NCI-H2196 (cell line): ENCODE results near the gene ATXN10.
"Not testable (repeated sequence)": the region's sequence is repeated elsewhere in the genome, so short reads cannot be mapped to it uniquely, and the experiment has no call there.

Experiments
- DNase-seq: peaks from one replicate; lab custom pipeline; 2025; ENCODE audit not compliant: unreplicated experiment; lab: John Stamatoyannopoulos, UW

Gene ATXN10

GRCh38 chr22:45678961-45679912 is 7.6 kb downstream of the ATXN10 start:
- DNase-seq, result no peak

- no peak for DNase-seq
Measured at GRCh38 chr22:45680932-45681700, 9.5 kb downstream of the ATXN10 start.

GRCh38 chr22:45682064-45682463 is 10.4 kb downstream of the ATXN10 start:
- DNase-seq, result no peak

GRCh38 chr22:45682773-45683172 is 11.1 kb downstream of the ATXN10 start:
- DNase-seq, result not testable (repeated sequence)

GRCh38 chr22:45683248-45683647 is 11.6 kb downstream of the ATXN10 start:
- no peak for DNase-seq

- DNase-seq, result no peak
Measured at GRCh38 chr22:45683680-45684079, 12.0 kb downstream of the ATXN10 start.

GRCh38 chr22:45684169-45684568 is 12.5 kb downstream of the ATXN10 start:
- no peak for DNase-seq

- no peak for DNase-seq
Measured at GRCh38 chr22:45684752-45685574, 13.3 kb downstream of the ATXN10 start.

GRCh38 chr22:45686004-45686403 is 14.4 kb downstream of the ATXN10 start:
- no peak for DNase-seq

GRCh38 chr22:45686836-45687235 is 15.2 kb downstream of the ATXN10 start:
- no peak for DNase-seq

GRCh38 chr22:45688600-45689080 is 17.0 kb downstream of the ATXN10 start:
- DNase-seq, result peak; percentile 23

GRCh38 chr22:45689211-45689610 is 17.6 kb downstream of the ATXN10 start:
- DNase-seq, result no peak

GRCh38 chr22:45690008-45690407 is 18.4 kb downstream of the ATXN10 start:
- DNase-seq, result no peak

GRCh38 chr22:45692549-45692948 is 20.9 kb downstream of the ATXN10 start:
- no peak for DNase-seq

GRCh38 chr22:45693835-45694234 is 22.2 kb downstream of the ATXN10 start:
- no peak for DNase-seq

GRCh38 chr22:45696227-45696626 is 24.6 kb downstream of the ATXN10 start:
- DNase-seq, result no peak

- DNase-seq, result no peak
Measured at GRCh38 chr22:45698094-45698493, 26.5 kb downstream of the ATXN10 start.

GRCh38 chr22:45702981-45703380 is 31.3 kb downstream of the ATXN10 start:
- no peak for DNase-seq

- no peak for DNase-seq
Measured at GRCh38 chr22:45703758-45704157, 32.1 kb downstream of the ATXN10 start.

GRCh38 chr22:45704648-45705047 is 33.0 kb downstream of the ATXN10 start:
- DNase-seq, result no peak

GRCh38 chr22:45707605-45708004 is 36.0 kb downstream of the ATXN10 start:
- DNase-seq, result no peak
